COR-L47 (cell line): ENCODE results near the gene ADAD2.
"Not testable (repeated sequence)": the region's sequence is repeated elsewhere in the genome, so short reads cannot be mapped to it uniquely, and the experiment has no call there.

Experiments
- DNase-seq: peaks from one replicate; lab custom pipeline; 2025; lab: John Stamatoyannopoulos, UW

Gene ADAD2

GRCh38 chr16:84195201-84196093, 4.5 kb downstream of the ADAD2 start:
- no peak for DNase-seq

DNA sequence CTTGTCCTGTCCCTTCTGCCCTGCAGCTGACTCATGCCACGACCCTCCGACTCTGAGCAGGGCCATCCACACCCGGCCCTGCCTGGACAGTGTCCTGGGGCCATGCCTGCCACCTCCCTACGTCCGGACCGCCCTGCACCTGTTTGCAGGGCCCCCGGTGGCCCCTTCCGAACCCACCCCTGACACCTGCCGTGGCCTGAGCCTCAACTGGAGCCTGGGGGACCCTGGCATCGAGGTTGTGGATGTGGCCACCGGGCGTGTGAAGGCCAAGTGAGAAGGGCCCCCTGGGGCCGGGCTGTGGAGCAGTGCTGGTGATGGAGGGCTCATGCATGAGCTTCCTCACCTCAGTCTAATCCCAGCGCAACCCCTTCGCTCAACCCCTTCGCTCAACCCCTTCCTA, 5.1 kb downstream of the ADAD2 start:
- no peak for DNase-seq

GRCh38 chr16:84196727-84197394, 5.9 kb downstream of the ADAD2 start:
- DNase-seq, result no peak

DNA sequence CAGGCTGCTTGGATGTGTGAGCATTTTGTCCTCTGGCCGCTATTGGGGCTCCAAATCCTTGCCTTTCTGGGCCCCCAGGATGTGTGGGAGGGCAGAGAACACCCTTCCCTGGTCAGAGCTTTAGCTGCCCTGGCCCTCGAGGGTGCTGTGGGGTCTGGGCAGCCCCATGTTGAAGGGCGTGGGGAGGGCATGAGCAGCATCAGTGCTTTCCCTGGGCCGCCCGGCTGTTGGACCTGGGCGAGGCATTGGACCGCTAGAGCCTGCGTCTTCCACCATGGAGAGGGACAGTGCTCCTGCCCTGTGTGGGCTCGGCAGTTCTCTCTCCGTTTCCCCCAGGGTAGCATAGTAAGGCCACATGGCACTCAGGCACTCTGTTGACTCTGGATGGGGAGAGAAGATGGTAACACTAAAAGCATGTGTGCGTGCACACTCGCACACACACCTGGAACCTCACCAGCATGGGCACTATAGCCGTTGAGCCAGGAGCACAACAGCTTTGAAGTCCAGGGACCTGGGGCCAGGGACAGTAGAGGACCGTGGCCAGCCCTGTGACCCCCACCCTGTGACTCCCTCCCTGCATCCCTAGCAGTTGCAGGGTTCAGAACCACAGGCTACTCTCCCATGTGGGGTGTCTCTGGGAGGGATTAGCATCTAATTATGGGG, 6.6 kb downstream of the ADAD2 start:
- DNase-seq, result no peak

GRCh38 chr16:84198401-84198800, 7.4 kb downstream of the ADAD2 start:
- no peak for DNase-seq

DNA sequence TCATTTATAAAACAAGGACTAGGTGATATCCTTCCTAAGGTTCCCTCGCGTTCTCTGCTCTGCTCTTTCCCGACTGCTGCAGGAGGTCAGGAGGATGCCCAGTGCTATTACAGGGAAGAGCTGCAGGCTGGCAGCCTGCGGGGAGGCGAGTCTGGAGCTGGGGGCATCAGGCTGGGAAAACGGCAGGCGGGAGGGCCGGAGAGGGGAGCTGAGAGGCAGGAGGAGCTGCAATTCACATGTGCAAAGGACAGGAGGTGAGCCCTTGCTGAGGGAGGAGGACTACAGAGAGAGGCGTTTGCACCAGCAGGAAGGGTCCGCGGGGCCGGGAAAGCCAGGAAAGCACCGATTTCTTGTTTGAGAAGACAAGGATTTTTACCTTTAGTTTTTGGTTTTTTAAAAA, 8.1 kb downstream of the ADAD2 start:
- DNase-seq, result no peak

DNA sequence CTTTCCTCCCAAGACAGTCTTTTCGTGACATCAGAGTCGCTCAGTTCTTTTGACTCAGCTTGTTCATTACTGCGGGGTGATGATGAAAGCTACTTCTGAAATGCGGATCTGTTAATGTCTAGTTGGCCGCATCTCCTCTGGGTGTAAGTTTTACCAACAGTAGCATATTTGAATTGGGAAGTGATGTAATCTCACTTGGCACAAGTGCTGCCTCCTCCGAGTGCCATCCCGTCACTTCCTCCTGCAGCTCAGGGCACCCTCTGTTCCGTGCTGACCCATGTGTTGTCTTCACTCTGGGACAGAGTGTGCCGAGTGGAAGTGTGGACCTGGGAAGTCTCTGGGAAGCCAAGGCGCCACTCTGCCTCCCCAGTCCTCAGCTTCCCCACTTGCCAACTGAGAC, 8.9 kb downstream of the ADAD2 start:
- DNase-seq, result no peak

DNA sequence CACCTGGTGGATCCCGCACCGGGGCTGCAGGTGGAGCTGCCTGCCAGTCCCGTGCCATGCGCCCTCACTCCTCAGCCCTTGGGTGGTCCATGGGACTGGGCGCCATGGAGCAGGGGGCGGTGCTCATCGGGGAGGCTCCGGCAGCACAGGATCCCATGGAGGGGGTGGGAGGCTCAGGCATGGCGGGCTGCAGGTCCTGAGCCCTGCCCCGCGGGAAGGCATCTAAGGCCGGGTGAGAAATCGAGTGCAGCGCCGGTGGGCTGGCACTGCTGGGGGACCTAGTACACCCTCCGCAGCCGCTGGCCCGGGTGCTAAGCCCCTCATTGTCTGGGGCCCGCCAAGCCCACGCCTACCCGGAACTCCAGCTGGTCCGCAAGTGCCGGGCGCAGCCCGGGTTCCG, 13.6 kb downstream of the ADAD2 start:
- not testable (repeated sequence) for DNase-seq

DNA sequence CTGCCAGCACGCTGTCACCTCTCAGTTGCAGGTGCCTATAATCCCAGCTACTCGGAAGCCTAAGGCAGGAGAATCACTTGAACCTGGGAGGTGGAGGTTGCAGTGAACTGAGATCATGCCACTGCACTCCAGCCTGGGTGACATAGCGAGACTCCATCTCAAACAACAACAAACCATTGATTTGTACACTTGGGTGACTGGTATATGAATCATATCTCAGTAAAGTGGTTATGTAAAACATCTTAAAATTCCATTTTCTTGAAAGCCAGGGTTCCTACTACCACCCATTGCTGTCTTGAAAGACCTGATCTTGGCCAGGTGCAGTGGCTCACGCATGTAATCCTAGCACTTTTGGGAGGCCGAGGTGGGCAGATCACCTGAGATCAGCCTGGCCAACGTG, 14.2 kb downstream of the ADAD2 start:
- not testable (repeated sequence) for DNase-seq

DNA sequence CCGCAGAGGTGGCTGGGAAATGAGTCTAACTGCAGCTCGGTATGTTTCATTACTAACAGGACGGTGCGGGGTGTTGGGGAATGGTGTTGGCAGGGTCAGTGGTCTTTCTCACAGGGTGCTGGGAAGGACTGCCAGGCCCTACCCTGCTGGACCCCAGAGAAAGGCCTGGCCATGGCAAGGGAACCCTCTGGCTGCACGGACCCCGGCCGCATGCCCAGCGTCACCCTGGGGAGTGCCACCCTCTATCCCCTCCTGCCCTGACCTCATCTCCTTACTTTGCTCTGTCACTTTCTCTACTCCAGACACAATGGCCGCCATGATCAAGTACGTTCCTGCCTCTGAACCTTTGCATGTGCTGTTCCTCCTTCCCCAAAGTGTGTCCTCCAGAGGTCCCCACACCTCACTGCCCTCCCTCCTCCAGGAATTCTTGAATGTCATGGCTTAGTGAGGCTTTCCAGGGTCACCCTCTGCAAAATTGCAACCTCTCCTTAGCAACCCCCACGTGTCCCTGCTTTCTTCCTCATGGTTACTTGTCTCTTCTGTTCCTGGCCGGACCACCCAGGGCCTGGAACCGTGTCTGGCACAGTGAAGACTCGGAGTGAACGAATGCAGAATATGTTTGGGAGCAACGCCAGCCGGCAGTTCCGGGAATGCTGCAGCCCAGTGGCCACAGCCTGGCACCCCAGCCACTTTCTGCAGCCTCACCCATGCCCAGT, 15.2 kb downstream of the ADAD2 start:
- DNase-seq, result no peak

GRCh38 chr16:84207251-84207650, 16.3 kb downstream of the ADAD2 start:
- DNase-seq, result no peak

DNA sequence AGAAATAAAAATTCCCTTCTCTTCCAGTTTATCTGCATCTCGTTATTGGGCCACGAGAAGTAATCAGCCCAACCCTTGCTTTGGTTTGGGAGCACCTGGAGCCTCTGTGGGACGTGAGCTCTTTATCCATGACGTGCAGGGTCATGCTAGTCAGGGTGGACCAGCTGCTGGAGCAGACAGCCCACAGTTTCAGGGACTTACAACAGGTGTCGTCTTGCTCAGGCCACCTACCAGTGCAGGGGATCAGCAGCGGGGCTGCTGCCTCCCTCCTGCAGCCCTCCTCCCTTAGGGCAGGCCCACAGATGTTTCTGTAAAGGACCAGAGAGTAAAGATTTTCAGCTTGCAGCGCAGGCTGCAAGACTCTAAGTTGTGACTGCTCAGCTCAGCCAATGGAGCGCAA, 16.9 kb downstream of the ADAD2 start:
- DNase-seq, result no peak

DNA sequence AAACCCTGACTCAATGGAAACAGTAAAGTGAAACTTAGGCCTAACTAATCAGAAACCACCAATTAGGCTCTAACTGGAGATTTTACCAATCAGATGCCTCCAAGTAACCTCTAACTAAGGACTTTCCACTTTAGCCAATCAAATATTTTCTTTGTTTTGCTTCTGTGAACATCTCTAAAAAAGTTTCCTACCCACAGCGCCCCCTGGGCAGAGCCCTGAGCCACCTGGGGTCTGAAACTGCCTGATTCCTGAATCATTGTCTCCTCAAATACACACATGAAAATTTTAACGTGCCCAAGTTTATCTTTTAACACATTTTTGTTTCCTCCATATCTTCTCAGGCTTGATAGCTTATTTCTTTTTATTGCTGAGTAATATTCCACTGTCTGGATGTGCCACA, 19.0 kb downstream of the ADAD2 start:
- DNase-seq, result no peak

GRCh38 chr16:84212154-84212553, 21.2 kb downstream of the ADAD2 start:
- no peak for DNase-seq

DNA sequence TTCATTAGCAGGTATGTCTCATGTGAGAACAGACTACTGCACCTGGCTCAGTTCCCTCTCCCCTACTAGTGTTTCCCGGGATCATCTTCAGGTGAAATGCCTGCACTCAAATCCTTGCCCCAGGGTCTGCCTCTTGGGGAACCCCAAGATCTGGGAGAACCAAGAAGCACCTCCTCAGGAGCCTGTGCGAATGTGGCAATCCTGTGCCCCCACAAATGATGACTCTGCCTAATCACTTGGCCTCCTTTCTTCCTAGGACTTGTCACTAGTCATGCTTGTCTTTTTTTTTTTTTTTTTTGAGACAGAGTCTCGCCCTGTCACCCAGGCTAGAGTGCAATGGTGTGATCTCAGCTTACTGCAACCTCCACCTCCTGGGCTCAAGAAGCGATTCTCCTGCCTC, 21.7 kb downstream of the ADAD2 start:
- no peak for DNase-seq

GRCh38 chr16:84214451-84215066, 23.6 kb downstream of the ADAD2 start:
- DNase-seq, result no peak

DNA sequence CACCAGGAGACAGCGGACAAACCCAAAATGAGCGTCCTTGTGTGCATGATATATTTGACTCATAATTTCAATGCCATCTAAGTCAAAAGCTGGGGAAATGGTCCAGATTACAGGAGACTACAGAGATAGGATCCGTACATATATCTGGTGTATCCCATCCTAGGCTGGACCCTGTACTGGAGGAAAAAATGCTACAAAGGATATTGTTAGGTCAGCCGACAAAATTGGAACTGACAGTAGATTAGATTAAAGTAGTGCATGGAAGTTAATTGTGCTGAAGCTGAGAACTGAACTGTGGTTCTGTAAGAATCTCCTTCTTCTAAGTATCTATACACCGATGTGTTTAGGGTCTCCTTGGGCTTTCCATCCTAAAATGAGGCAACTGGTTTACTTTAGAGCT, 24.6 kb downstream of the ADAD2 start:
- DNase-seq, result no peak

- not testable (repeated sequence) for DNase-seq
Measured at GRCh38 chr16:84216144-84216543, 25.2 kb downstream of the ADAD2 start.

DNA sequence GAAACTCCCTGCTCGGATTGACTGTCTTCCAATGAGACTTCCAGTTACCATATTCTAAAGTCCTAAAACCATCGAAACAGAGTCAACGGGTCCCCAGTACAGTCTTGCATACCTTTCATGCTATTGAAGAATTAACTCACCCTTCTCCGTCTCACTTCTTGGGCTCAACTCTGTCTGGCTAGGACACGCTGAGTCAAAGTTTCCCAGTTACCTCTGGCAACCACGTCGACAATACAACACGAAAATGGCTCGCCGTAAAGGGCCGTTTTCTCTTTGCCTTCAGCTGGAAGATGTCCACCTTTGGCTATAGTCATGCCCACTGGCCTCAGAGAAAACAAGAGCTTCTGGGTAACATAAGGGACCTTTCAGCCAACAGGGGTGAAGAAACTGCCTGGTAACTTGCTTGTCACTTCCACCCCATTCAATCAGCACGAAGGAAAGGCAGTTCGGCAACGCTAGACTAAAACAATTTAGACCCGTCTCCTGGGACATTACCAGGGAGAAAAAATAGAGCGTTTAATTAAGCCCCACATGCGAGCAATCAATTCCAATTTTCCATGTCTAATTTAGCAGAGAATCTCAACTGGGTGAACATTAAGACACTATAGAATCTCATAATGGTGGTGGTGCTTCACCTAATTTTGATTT, 27.3 kb downstream of the ADAD2 start:
- no peak for DNase-seq

DNA sequence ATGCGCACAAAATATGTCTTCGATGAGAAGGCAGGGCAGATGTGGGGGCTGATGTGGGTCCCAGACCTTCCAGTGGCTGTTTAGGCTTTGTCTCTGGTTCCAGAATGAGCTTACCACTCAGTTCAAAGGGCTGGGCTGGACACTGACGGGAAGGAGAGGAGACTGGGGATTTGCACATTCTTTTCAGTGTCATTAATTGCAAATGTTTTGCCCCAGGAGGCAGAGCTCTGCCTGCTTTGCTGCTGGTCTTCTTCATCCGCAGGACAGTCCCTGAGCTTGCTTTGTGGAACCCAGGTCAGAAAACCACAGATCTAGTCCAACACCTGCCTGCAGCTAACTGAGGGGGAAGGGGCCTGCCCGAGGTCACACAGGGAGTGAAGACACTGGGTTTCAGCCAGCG, 28.0 kb downstream of the ADAD2 start:
- DNase-seq, result no peak

DNA sequence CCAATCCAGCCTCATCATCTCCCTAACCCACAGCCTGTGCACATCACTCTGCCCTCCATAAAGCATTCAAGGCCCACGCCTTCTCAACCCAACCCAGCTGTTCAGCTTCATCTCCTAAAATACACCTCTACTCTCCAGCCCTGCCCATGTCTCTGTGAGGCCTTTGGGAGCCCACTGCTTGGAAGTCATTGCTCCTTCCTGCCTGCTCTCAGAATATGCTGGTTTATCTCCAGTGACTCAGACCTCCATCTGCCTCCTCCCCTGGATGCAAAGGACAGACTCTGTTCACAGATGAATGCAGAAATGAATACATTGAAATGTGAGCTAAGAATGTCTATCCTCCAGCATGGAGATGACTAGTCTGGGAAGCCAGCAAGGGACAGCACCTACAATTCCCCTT, 29.9 kb downstream of the ADAD2 start:
- no peak for DNase-seq
